Fibroblast of mammary gland (primary cell): ENCODE data around the gene SCRG1.

Experiments used
- DNase-seq: peaks from one replicate; pipeline ENCODE4 v3.0.0-alpha.2; 2010; ENCODE audit warnings: low read depth
- H3K4me3 ChIP-seq: 2 replicates; pipeline ENCODE4 v1.5.1; 2011; ENCODE audit warnings: low read depth, mild to moderate bottlenecking, low read length, moderate library complexity; ENCODE audit not compliant: control insufficient read depth
- CTCF ChIP-seq: conservative IDR thresholded peaks from 2 replicates; pipeline ENCODE4 v1.5.1; 2011; ENCODE audit warnings: low read depth, low read length, inconsistent platforms; ENCODE audit not compliant: control insufficient read depth, insufficient read depth

The SCRG1 gene

DNA sequence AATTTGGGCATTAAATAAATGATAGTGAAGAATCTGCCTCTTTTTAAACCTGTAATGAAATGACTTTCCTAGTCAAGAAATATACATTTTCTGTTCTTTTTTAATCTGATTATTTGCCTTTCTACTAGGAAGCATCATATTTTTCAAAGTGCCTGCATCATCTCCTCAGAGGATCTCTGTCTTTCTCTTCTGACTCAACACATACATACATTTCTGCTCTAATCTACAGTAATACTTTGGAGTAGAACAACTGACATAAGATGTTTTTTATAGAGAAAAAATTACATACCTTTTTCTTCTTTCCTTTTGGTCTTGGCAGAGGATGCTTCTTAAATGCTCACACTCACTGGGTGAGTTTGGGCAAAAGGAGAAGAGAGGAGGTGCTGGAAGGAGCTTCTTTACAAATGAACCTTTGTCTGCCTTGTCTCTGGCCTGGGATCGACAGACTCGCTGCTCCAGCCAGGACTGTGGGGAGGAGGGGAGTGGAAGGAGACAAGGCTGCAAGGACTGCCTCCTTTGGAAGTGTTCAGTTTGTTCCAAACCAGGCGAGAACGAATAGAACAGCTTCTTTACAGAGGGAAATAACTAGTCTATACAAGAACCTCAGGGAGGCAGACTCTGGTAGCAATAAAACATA is at the start of gene SCRG1:
TSS of gene SCRG1 (minus strand) at position 338 of the 637 bp plus-strand sequence. CDS start 7,702 bp downstream, outside the sequence.
- TF ChIP-seq CTCF = no peak
- DNase-seq = no peak
- H3K4me3 ChIP-seq = no peak within 1 kb of the TSS

- H3K4me3 ChIP-seq = no peak overlapping the region
- TF ChIP-seq CTCF = no peak
- DNase-seq = peak; percentile 83
Observed at GRCh38 chr4:173448103-173448502, 49.2 kb upstream of the SCRG1 start.

DNA sequence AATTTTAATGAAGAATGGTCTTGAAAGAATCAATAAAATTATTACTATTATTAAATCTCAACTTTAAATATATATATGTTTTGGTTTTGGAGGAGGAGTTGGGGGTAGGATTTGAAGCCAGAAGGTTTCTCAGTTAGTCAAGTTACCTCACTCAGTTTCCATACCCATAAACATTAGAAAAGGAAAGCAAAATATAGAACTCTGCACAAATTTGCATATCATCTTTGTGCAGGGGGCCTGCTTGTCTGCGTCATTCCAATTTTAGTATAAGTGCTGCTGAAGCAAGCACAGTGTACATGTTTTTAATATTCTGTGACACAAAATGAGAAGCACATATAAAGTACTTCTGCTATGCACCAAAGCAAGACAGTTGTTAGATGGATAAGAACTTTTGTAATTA is 47.5 kb upstream of the SCRG1 start:
- no peak for TF ChIP-seq CTCF
- DNase-seq = no peak
- no peak overlapping the region for H3K4me3 ChIP-seq

- no peak for DNase-seq
- no peak overlapping the region for H3K4me3 ChIP-seq
Observed at GRCh38 chr4:173443121-173443520, 44.2 kb upstream of the SCRG1 start.

GRCh38 chr4:173442223-173442932 is 43.5 kb upstream of the SCRG1 start:
- DNase-seq = no peak
- no peak overlapping the region for H3K4me3 ChIP-seq
- TF ChIP-seq CTCF = no peak

More at GRCh38 chr4:173443121-173443520, 44.2 kb upstream of the SCRG1 start:
- TF ChIP-seq CTCF = no peak

DNA sequence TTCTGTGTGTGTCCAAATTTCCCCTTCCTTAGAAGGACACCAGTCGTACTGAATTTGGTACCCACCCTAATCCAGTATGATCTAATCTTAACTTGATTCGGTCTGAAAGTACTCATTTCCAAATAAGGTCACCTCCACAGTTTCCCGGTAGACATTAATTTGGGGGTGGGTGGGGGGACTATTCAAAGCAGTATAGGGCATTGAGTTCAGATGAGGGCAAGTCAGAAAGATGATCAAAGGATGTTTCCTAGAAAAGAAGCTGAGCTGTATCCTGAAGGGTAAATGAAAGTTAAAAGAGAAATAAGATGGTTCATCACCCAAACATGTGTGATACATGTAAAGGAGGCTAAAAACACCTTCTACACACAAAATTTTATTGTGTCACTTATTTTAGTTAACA is 42.0 kb upstream of the SCRG1 start:
- no peak for TF ChIP-seq CTCF
- H3K4me3 ChIP-seq = no peak overlapping the region
- no peak for DNase-seq
